HG03066 (cell line): ENCODE results near the gene SP4.
"Not testable (repeated sequence)": the region's sequence is repeated elsewhere in the genome, so short reads cannot be mapped to it uniquely, and the experiment has no call there.

Experiments used
- ATAC-seq: cut with Tn5 transposase; IDR thresholded peaks from one replicate; pipeline ENCODE4 v1.9.1; 2021; ENCODE audit warnings: low read depth; ENCODE audit not compliant: unreplicated experiment

The SP4 gene

GRCh38 chr7:21514062-21514461 is 86.2 kb downstream of the SP4 start:
- no peak for ATAC-seq

GRCh38 chr7:21524680-21525079 is 96.8 kb downstream of the SP4 start:
- ATAC-seq = no peak

- ATAC-seq = no peak
Measured at GRCh38 chr7:21526007-21526406, 98.1 kb downstream of the SP4 start.

GRCh38 chr7:21526448-21526847 is 98.6 kb downstream of the SP4 start:
- ATAC-seq = no peak

- ATAC-seq = not testable (repeated sequence)
Measured at GRCh38 chr7:21532485-21532884, 104.6 kb downstream of the SP4 start.

- not testable (repeated sequence) for ATAC-seq
Measured at GRCh38 chr7:21533646-21534045, 105.8 kb downstream of the SP4 start.

- ATAC-seq = not testable (repeated sequence)
Measured at GRCh38 chr7:21536445-21537118, 108.7 kb downstream of the SP4 start.

- no peak for ATAC-seq
Measured at GRCh38 chr7:21538936-21539495, 111.1 kb downstream of the SP4 start.

GRCh38 chr7:21542891-21543527 is 115.1 kb downstream of the SP4 start, which contains the start of gene DNAH11:
Gene DNAH11, plus strand, starts transcription at chr7:21543039. Its CDS starts 207 bp downstream, at chr7:21543246.
- ATAC-seq = peak; percentile 68

- ATAC-seq = no peak
Measured at GRCh38 chr7:21543528-21544302, 115.8 kb downstream of the SP4 start.

- no peak for ATAC-seq
Measured at GRCh38 chr7:21544303-21544656, 116.4 kb downstream of the SP4 start.

GRCh38 chr7:21544715-21545114 is 116.8 kb downstream of the SP4 start:
- no peak for ATAC-seq

GRCh38 chr7:21547501-21547900 is 119.6 kb downstream of the SP4 start:
- ATAC-seq = no peak

- no peak for ATAC-seq
Measured at GRCh38 chr7:21548491-21548890, 120.6 kb downstream of the SP4 start.

GRCh38 chr7:21550076-21550475 is 122.2 kb downstream of the SP4 start:
- no peak for ATAC-seq

- ATAC-seq = no peak
Measured at GRCh38 chr7:21550821-21551531, 123.1 kb downstream of the SP4 start.

- no peak for ATAC-seq
Measured at GRCh38 chr7:21562385-21562784, 134.5 kb downstream of the SP4 start.
